Esophagus squamous epithelium (tissue), 4 donors: ENCODE results near the gene CTNNA2.

Experiments
- CTCF ChIP-seq, 6 experiments: fragments of 450-650 bp in 4 of 6; fragments of 200-600 bp in 2 of 6; sonication (generic) in 2 of 6; IDR thresholded peaks; one replicate each; pipeline ENCODE4 v1.5.1; 2016 to 2019; ENCODE audit warnings: antibody characterized with exemption in 6 of 6, mild to moderate bottlenecking in 4 of 6, moderate library complexity in 4 of 6
- POLR2A ChIP-seq, 4 donors: fragments of 450-650 bp; IDR thresholded peaks; one replicate each; pipeline ENCODE4 v1.6.1; 2017; ENCODE audit warnings: antibody characterized with exemption in 4 of 4, mild to moderate bottlenecking in 4 of 4, moderate library complexity in 3 of 4

GRCh38 chr2:80139001-80139400 is 626.1 kb downstream of the CTNNA2 start:
- TF ChIP-seq CTCF (IDR thresholded peaks at IDR 0.05) (no peak), POLR2A (IDR thresholded peaks at IDR 0.05) (no peak)
